Fibroblast of villous mesenchyme (primary cell): Measurements from ENCODE around the gene RAB11FIP3. TPM values are rescaled to one million over a fixed set of nuclear protein-coding genes. Genes with fewer than 3 reads are reported as not detected.
"Not testable (repeated sequence)": the region's sequence is repeated elsewhere in the genome, so short reads cannot be mapped to it uniquely, and the experiment has no call there.

Experiments used
- DNase-seq: peaks from one replicate; pipeline ENCODE4 v3.0.0-alpha.2; 2010; ENCODE audit warnings: low read depth
- H3K4me3 ChIP-seq: 2 replicates; pipeline ENCODE4 v1.5.1; 2011; ENCODE audit warnings: low read depth, mild to moderate bottlenecking, low read length
- total RNA-seq: library from RNA; depleted of rRNA; stranded (reverse); fragments of >200 nt; gene quantifications from 2 replicates; pipeline ENCODE4 v1.2.3, GENCODE V29; 2012
- TF ChIP-seq, protein P1 (sequence below): IDR thresholded peaks from 2 replicates; pipeline ENCODE4 v1.5.1; 2012; ENCODE audit warnings: low read depth, mild to moderate bottlenecking, low read length; ENCODE audit not compliant: insufficient read depth

RAB11FIP3 gene
- total RNA-seq, 1 donor = 19.4 TPM

- H3K4me3 ChIP-seq = no peak overlapping the region
- DNase-seq = no peak
- TF ChIP-seq, protein P1, sequence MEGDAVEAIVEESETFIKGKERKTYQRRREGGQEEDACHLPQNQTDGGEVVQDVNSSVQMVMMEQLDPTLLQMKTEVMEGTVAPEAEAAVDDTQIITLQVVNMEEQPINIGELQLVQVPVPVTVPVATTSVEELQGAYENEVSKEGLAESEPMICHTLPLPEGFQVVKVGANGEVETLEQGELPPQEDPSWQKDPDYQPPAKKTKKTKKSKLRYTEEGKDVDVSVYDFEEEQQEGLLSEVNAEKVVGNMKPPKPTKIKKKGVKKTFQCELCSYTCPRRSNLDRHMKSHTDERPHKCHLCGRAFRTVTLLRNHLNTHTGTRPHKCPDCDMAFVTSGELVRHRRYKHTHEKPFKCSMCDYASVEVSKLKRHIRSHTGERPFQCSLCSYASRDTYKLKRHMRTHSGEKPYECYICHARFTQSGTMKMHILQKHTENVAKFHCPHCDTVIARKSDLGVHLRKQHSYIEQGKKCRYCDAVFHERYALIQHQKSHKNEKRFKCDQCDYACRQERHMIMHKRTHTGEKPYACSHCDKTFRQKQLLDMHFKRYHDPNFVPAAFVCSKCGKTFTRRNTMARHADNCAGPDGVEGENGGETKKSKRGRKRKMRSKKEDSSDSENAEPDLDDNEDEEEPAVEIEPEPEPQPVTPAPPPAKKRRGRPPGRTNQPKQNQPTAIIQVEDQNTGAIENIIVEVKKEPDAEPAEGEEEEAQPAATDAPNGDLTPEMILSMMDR = no peak
Measured at GRCh38 chr16:468068-468821, 42.8 kb downstream of the RAB11FIP3 start.

DNA sequence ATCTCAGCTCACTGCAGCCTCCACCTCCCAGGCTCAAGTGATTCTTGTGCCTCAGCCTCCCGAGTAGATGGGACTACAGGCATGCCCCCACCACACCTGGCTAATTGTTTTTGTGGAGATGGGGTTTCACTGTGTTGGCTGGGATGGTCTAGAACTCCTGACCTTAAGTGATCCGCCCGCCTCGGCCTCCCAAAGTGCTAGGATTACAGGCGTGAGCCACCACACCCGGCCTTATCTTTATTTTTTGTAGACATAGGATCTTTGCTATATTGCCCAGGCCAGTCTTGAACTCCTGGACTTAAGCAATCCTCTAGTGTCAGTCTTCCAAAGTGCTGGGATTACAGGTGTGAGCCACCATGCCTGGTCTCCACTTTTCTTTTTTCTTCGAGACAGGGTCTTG, 44.0 kb downstream of the RAB11FIP3 start:
- not testable (repeated sequence) for DNase-seq, H3K4me3 ChIP-seq

DNA sequence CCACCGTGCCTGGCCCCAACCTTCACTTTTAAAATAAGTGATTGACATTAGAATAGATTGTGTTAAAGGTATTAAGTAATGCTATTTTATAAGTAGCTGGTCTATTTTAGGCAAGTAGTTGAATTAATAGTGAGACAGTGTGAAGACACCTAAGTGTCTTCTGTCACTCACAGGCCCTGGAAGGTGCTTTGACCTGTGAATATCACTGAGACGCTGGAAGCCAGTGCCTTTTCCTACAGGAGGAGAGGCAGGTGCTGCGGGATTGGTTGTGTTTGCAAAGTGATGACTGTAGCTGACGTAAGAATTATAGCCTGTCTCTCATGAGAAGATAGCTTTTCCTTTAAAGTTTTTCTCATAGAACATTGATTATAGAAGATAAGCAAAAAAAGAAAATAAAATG, 45.0 kb downstream of the RAB11FIP3 start:
- DNase-seq = no peak
- no peak overlapping the region for H3K4me3 ChIP-seq
- TF ChIP-seq, protein P1 = no peak

GRCh38 chr16:471353-472198, 46.1 kb downstream of the RAB11FIP3 start:
- TF ChIP-seq, protein P1 = no peak
- DNase-seq = no peak
- no peak overlapping the region for H3K4me3 ChIP-seq

DNA sequence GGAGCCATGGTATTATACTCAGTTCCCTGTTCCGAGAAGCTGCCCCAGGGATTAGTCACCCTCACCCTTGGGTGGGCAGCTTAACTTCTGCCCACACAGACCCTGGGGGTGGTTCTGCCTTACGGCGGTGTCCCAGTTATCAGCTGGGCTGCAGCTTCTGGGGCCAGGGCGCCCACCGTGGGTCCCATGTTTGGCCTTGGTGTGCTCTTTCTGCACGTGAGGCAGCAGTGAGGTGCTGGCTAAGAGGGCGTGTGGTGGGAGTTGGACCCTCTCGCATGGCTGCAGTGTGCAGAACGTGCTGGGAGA, 46.7 kb downstream of the RAB11FIP3 start:
- DNase-seq = no peak
- no peak overlapping the region for H3K4me3 ChIP-seq
- TF ChIP-seq, protein P1 = no peak

DNA sequence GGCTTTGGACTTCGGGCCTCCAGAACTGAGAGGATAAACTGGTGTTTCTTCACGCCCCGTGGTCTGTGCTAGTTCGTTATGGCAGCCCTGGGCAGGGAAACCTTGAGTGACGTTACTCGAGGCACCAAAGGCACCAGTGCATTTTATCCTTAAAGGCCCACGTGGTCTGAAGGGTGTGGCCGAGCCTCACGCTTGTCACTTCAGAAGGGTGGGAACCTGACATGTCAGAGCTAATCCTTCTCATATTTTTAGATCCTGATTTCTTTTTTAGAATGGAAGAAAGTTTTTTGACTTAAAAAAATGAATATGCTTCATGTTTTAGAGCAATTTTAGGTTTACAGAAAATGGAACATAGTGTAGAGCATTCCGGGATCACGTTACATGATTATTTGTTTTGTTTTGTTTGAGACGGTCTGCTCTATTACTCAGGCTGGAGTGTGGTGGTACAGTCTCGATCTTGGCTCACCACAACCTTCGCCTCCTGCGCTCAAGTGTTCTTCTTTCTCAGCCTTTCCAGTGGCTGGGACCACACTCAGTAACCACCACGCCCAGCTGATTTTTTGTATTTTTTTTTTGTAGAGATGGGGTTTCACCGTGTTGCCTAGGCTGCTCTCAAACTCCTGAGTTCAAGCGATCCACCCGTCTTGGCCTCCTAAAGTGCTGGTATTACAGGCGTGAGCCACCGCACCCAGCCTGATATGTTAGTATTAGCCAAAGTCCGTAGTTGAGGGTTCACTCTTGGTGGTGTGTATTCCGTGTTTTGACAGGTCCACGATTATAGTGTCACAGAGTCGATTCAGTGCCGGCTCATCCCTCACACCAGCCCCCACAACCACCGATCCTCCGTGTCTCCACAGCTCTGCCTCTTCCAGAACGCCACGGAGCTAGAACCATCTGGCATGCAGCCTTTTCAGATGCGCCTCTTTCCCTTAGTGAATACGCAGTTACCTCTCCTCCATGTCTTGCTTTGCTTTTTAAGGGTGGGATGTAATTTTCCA, 47.9 kb downstream of the RAB11FIP3 start:
- DNase-seq = no peak
- no peak overlapping the region for H3K4me3 ChIP-seq
- TF ChIP-seq, protein P1 = no peak
